Peyer's patch (tissue), 4 donors: ENCODE data around the gene RNF208. TPM values are rescaled to one million over a fixed set of nuclear protein-coding genes. Genes with fewer than 3 reads are reported as not detected.

ENCODE experiments used
- DNase-seq, 3 donors: peaks; one replicate each; pipeline ENCODE4 v3.0.0-alpha.2; 2017 to 2019
- H3K27ac ChIP-seq, 4 donors: fragments of 200-600 bp; sonication (generic); one replicate each; pipeline ENCODE4 v1.5.1; 2016 to 2019
- H3K27me3 ChIP-seq, 2 donors: fragments of 200-600 bp; sonication (generic); one replicate each; pipeline ENCODE4 v1.5.1; 2019
- H3K36me3 ChIP-seq, 3 donors: fragments of 200-600 bp; sonication (generic); one replicate each; pipeline ENCODE4 v1.5.1; 2016 to 2019
- H3K4me1 ChIP-seq, 4 donors: fragments of 200-600 bp; sonication (generic); one replicate each; pipeline ENCODE4 v1.5.1; 2016 to 2019
- H3K4me3 ChIP-seq, 4 donors: fragments of 200-600 bp; sonication (generic); 1 replicate in 3 of 4; 2 replicates in 1 of 4; pipeline ENCODE4 v1.5.1; 2016 to 2019; ENCODE audit warnings: mild to moderate bottlenecking in 1 of 4
- H3K9me3 ChIP-seq, 4 donors: fragments of 200-600 bp; sonication (generic); one replicate each; pipeline ENCODE4 v1.5.1; 2016 to 2019; ENCODE audit warnings: mild to moderate bottlenecking in 1 of 4
- CTCF ChIP-seq, 6 experiments: fragments of 450-650 bp in 4 of 6; fragments of 200-600 bp in 2 of 6; sonication (generic) in 1 of 6; IDR thresholded peaks; one replicate each; pipeline ENCODE4 v1.5.1; 2017 to 2019; ENCODE audit warnings: antibody characterized with exemption in 6 of 6, mild to moderate bottlenecking in 3 of 6, moderate library complexity in 1 of 6
- POLR2A ChIP-seq, 2 donors: fragments of 450-650 bp; IDR thresholded peaks; one replicate each; pipeline ENCODE4 v1.5.1; 2017; ENCODE audit warnings: antibody characterized with exemption in 2 of 2, mild to moderate bottlenecking in 2 of 2, moderate library complexity in 2 of 2
- total RNA-seq, 4 donors: library from RNA; depleted of rRNA; stranded (reverse); fragments of >200 nt; gene quantifications; one replicate each; pipeline ENCODE4 v1.1.0, GENCODE V29; 2016

The RNF208 gene
- total RNA-seq, 4 donors from 2014 or later, result 4.4 to 5.9 TPM; not detected in 2

- Histone ChIP-seq H3K36me3 (peaks cover 0 to 15% (median 0%) of the 10 kb centered on the region in 3 donors), H3K4me1 (peaks cover 0 to 30% (median 2%) of the 10 kb centered on the region in 4 donors), H3K27ac (peak overlapping the region in 1 of 4 donors; percentile 95), H3K9me3 (no peaks in the 10 kb centered on the region), H3K27me3 (no peaks in the 10 kb centered on the region), H3K4me3 (peak overlapping the region in 1 of 4 donors; percentile 54)
- TF ChIP-seq POLR2A (IDR thresholded peaks at IDR 0.05) (no peak), CTCF (IDR thresholded peaks at IDR 0.05) (no peak)
- DNase-seq, result no peak
Observed at GRCh38 chr9:137216188-137216965, 5.7 kb downstream of the RNF208 start.

DNA sequence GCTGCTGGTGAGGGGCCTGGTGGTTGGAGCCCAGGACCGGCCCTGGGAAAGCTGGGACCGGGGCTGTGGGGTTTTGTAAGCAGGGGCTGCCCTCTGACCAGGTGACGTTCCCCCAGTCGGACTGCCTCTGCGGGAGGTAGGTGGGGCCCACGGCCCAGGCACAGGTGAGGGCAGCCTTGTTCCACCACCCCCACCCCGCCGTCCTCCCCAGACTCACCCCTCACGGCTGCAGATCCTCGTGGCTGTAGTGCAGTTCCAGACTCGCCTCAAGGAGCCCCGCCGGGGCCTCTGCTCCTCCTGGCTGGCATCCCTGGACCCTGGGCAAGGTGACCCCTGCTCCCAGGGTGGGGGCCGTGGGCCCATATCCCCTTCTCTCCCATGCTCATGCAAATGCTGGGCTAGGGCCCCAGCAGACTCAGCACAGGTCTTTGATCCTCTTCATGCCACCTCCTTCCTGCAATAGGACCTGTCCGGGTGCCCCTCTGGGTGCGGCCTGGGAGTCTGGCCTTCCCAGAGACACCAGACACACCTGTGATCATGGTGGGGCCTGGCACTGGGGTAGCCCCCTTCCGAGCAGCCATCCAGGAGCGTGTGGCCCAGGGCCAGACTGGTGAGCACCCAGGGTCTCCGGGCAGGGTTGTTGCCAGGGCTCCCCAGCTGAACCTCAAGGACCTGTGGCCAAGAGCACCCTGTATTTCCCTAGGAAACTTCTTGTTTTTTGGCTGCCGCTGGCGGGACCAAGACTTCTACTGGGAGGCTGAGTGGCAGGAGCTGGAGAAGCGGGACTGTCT lies 6.6 kb downstream of the RNF208 start:
- DNase-seq, result no peak

GRCh38 chr9:137214620-137215019 lies 7.4 kb downstream of the RNF208 start:
- Histone ChIP-seq H3K4me3 (no peak overlapping the region), H3K4me1 (peaks cover 0 to 26% (median 2%) of the 10 kb centered on the region in 4 donors), H3K27ac (no peak overlapping the region), H3K27me3 (no peaks in the 10 kb centered on the region), H3K36me3 (peaks cover 0 to 15% (median 0%) of the 10 kb centered on the region in 3 donors), H3K9me3 (no peaks in the 10 kb centered on the region)
- no peak for DNase-seq
- no peak for TF ChIP-seq CTCF (IDR thresholded peaks at IDR 0.05)

More for the DNA sequence above, 6.6 kb downstream of the RNF208 start:
- H3K27me3 ChIP-seq, result no peaks in the 10 kb centered on the region
- no peak overlapping the region for H3K4me3 ChIP-seq
- no peak overlapping the region for H3K27ac ChIP-seq
- peaks cover 0 to 26% (median 2%) of the 10 kb centered on the region in 4 donors for H3K4me1 ChIP-seq
- peaks cover 0 to 15% (median 0%) of the 10 kb centered on the region in 3 donors for H3K36me3 ChIP-seq
- TF ChIP-seq CTCF (IDR thresholded peaks at IDR 0.05), result no peak
- no peak for TF ChIP-seq POLR2A (IDR thresholded peaks at IDR 0.05)
- no peaks in the 10 kb centered on the region for H3K9me3 ChIP-seq

- TF ChIP-seq CTCF (IDR thresholded peaks at IDR 0.05), result peak in 2 of 6 experiments; percentile 18 to 22
- no peak for TF ChIP-seq POLR2A (IDR thresholded peaks at IDR 0.05)
- peaks cover 0 to 18% (median 2%) of the 10 kb centered on the region in 4 donors for H3K4me1 ChIP-seq
Observed at GRCh38 chr9:137213160-137214060, 8.6 kb downstream of the RNF208 start.

DNA sequence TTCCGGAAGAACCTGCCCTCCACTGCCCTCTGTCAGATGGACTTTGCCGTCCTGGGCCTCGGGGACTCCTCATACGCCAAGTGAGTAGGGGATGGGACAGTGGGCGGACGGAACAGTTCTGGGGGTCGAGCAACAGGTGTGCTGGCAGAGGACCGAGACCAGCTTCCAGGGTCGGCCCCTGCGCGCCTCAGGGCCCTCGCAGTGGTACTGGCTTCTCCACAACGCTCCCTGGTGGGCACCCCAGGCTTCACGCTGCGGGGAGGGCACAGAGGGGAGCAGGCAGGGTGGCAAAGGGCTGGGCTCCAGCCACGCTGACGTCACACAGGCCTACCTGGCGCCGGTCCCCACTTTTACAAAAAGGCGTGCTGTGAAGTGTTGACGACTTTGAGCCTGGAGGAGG lies 9.5 kb downstream of the RNF208 start:
- H3K36me3 ChIP-seq, result peaks cover 0 to 15% (median 0%) of the 10 kb centered on the region in 3 donors
- no peak overlapping the region for H3K4me3 ChIP-seq
- no peaks in the 10 kb centered on the region for H3K27me3 ChIP-seq
- H3K27ac ChIP-seq, result no peak overlapping the region
- DNase-seq, result no peak
- H3K4me1 ChIP-seq, result peaks cover 0 to 12% (median 2%) of the 10 kb centered on the region in 4 donors
- H3K9me3 ChIP-seq, result no peaks in the 10 kb centered on the region
- TF ChIP-seq POLR2A (IDR thresholded peaks at IDR 0.05), result no peak
- TF ChIP-seq CTCF (IDR thresholded peaks at IDR 0.05), result no peak

More at GRCh38 chr9:137213160-137214060, 8.6 kb downstream of the RNF208 start:
- DNase-seq, result no peak
- Histone ChIP-seq H3K4me3 (no peak overlapping the region), H3K27ac (no peak overlapping the region), H3K9me3 (no peaks in the 10 kb centered on the region), H3K27me3 (no peaks in the 10 kb centered on the region), H3K36me3 (peaks cover 0 to 15% (median 0%) of the 10 kb centered on the region in 3 donors)
